Osteoblast (primary cell): ENCODE measurements around the gene CD79B. TPM values are rescaled to one million over a fixed set of nuclear protein-coding genes. Genes with fewer than 3 reads are reported as not detected.

Experiments
- DNase-seq: peaks from one replicate; pipeline ENCODE4 v3.0.0; 2011; ENCODE audit warnings: low spot score, mixed read lengths; ENCODE audit not compliant: insufficient read length; ENCODE audit errors: missing footprints
- H2AFZ ChIP-seq: 2 replicates; pipeline ENCODE4 v1.6.0; 2011; ENCODE audit warnings: mild to moderate bottlenecking, low read length
- H3K27ac ChIP-seq: 2 replicates; pipeline ENCODE4 v1.5.1; 2011; ENCODE audit warnings: mild to moderate bottlenecking, low read depth, low read length, moderate library complexity
- H3K27me3 ChIP-seq: 2 replicates; pipeline ENCODE4 v1.6.0; 2012; ENCODE audit warnings: mild to moderate bottlenecking, control low read depth, inconsistent platforms, low read length, moderate library complexity; ENCODE audit not compliant: insufficient read depth
- H3K36me3 ChIP-seq: 2 replicates; pipeline ENCODE4 v1.5.1; 2011; ENCODE audit warnings: mild to moderate bottlenecking, low read length, control low read depth, moderate library complexity; ENCODE audit not compliant: insufficient read depth
- H3K4me1 ChIP-seq: 2 replicates; pipeline ENCODE4 v1.5.1; 2011; ENCODE audit warnings: mild to moderate bottlenecking, low read length, control low read depth, moderate library complexity; ENCODE audit not compliant: insufficient read depth
- H3K4me2 ChIP-seq: 2 replicates; pipeline ENCODE4 v1.6.0; 2011; ENCODE audit warnings: mild to moderate bottlenecking, low read length; ENCODE audit not compliant: insufficient read depth
- H3K4me3 ChIP-seq: fragments of 200-600 bp; sonication (generic); 3 replicates; pipeline ENCODE4 v1.5.1; 2012; ENCODE audit warnings: mild to moderate bottlenecking, low read length, inconsistent platforms; ENCODE audit not compliant: insufficient read depth
- H3K79me2 ChIP-seq: 2 replicates; pipeline ENCODE4 v1.6.0; 2012; ENCODE audit warnings: mild to moderate bottlenecking, low read length, control low read depth, inconsistent platforms; ENCODE audit not compliant: insufficient read depth
- H3K9me3 ChIP-seq: 2 replicates; pipeline ENCODE4 v1.5.1; 2011; ENCODE audit warnings: low read depth, low read length, control low read depth
- H4K20me1 ChIP-seq: 2 replicates; pipeline ENCODE4 v1.6.0; 2012; ENCODE audit warnings: mild to moderate bottlenecking, low read length, control low read depth; ENCODE audit not compliant: insufficient read depth
- total RNA-seq: library from RNA; depleted of rRNA; stranded (reverse); fragments of >200 nt; gene quantifications from 2 replicates; pipeline ENCODE4 v1.2.3, GENCODE V29; 2012
- TF ChIP-seq, protein P1 (sequence below): IDR thresholded peaks from 2 replicates; pipeline ENCODE4 v1.5.1; 2011; ENCODE audit warnings: mild to moderate bottlenecking, low read depth, low read length, moderate library complexity; ENCODE audit errors: extremely low read depth

The CD79B gene
- total RNA-seq, 1 donor = 0.36 TPM

DNA sequence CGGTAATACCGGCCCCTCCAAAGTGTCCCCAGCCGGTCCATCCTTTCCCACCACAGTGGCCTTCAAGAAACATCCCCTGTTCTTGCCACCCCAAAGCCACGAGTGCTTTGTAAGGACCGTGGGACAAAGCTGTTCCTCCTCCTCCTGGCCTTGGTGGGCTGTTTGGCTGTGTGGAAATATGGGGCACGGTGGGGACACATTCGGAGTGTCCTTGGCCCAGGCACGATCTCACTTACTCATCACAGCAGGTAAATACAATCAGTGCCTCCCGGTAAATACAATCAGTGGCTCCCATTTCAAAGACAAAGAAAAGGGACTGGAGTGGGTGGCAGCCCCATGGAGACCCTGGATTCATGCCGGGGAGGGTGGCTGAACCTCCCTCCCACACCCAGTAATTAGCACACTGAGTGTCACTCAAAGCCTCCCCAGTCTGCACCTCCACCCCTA is 30.2 kb upstream of the CD79B start:
- Histone ChIP-seq H3K79me2 (no peaks in the 10 kb centered on the region), H3K36me3 (no peaks in the 10 kb centered on the region), H2AFZ (no peak overlapping the region)

DNA sequence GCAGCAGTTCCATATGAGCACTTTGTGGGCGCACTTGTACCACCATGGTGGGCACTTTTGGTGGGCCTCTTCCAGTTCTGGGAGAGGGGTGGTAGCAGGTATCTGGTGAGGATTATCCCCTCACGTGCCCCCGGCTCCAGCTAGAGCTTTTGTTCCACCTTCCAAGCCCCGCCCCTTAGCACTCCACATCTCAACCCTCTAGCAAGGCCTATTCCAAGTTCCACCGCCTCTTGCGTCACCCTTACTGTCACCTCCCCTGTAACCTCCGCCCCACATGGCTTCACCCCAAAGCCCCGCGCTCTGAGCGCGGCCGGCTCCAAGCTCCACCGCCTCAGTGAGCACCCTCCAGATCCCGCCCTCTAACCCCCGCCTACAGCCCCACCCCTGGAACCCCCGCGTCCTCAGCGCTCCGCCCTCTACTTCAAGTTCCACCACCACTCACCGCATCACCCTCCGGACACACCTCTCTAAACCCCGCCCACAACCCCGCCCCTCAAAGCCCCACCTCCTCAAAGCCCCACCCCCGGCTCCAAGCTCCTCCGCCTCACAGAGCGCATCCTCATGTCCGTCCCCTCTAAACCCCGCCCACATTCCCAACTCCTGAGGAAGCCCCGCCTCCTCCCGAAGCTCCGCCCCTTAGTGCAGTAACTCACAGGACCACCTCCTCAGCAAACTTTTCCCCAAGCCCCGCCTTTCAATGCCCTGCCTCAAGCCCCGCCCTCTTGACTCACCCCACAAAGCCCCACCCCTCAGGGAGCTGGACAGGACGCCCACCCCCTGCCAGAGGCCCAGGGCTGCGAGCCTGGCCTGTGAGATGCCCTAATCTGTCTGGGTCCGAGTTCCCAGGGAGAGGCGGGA is 29.5 kb upstream of the CD79B start:
- Histone ChIP-seq H3K4me2 (no peak overlapping the region), H3K4me3 (no peak overlapping the region), H4K20me1 (no peaks in the 10 kb centered on the region)

More for the DNA sequence above, 30.2 kb upstream of the CD79B start:
- H3K4me2 ChIP-seq = no peak overlapping the region
- no peaks in the 10 kb centered on the region for H4K20me1 ChIP-seq
- no peak for DNase-seq
- no peak overlapping the region for H3K27ac ChIP-seq
- H3K9me3 ChIP-seq = no peaks in the 10 kb centered on the region
- H3K4me3 ChIP-seq = no peak overlapping the region
- no peaks in the 10 kb centered on the region for H3K4me1 ChIP-seq
- TF ChIP-seq, protein P1, sequence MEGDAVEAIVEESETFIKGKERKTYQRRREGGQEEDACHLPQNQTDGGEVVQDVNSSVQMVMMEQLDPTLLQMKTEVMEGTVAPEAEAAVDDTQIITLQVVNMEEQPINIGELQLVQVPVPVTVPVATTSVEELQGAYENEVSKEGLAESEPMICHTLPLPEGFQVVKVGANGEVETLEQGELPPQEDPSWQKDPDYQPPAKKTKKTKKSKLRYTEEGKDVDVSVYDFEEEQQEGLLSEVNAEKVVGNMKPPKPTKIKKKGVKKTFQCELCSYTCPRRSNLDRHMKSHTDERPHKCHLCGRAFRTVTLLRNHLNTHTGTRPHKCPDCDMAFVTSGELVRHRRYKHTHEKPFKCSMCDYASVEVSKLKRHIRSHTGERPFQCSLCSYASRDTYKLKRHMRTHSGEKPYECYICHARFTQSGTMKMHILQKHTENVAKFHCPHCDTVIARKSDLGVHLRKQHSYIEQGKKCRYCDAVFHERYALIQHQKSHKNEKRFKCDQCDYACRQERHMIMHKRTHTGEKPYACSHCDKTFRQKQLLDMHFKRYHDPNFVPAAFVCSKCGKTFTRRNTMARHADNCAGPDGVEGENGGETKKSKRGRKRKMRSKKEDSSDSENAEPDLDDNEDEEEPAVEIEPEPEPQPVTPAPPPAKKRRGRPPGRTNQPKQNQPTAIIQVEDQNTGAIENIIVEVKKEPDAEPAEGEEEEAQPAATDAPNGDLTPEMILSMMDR = no peak
- no peaks in the 10 kb centered on the region for H3K27me3 ChIP-seq

DNA sequence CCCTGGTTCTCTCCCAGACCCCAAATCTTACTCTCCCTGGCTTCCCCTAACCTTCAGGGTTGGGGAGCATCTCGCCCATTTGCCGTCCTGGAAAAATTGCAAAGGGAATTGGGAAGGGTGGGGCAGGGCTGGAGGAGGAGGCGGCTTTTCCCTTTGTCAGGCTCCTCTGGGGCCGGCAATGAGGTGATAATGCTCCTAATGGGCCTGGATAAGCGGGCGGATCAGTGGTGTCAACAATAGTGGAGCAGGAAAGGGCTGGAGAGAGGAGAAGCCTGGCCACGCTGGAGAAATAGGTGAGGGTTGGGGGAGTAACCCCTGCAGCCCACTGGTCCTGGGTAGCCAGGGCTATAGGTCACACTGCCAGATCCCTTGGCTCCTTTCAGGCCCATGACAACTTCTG is 28.3 kb upstream of the CD79B start:
- no peak overlapping the region for H3K4me2 ChIP-seq
- TF ChIP-seq, protein P1 = no peak
- H4K20me1 ChIP-seq = no peaks in the 10 kb centered on the region
- H3K4me3 ChIP-seq = no peak overlapping the region
- H3K27ac ChIP-seq = no peak overlapping the region
- no peaks in the 10 kb centered on the region for H3K27me3 ChIP-seq
- H2AFZ ChIP-seq = no peak overlapping the region
- no peaks in the 10 kb centered on the region for H3K9me3 ChIP-seq
- H3K79me2 ChIP-seq = no peaks in the 10 kb centered on the region
- DNase-seq = no peak
- no peaks in the 10 kb centered on the region for H3K36me3 ChIP-seq
- no peaks in the 10 kb centered on the region for H3K4me1 ChIP-seq

More for the DNA sequence above, 29.5 kb upstream of the CD79B start:
- H3K79me2 ChIP-seq = no peaks in the 10 kb centered on the region
- no peak overlapping the region for H2AFZ ChIP-seq
- TF ChIP-seq, protein P1 = no peak
- no peaks in the 10 kb centered on the region for H3K9me3 ChIP-seq
- no peaks in the 10 kb centered on the region for H3K4me1 ChIP-seq
- peak; percentile 89 for DNase-seq
- no peak overlapping the region for H3K27ac ChIP-seq
- no peaks in the 10 kb centered on the region for H3K36me3 ChIP-seq
- no peaks in the 10 kb centered on the region for H3K27me3 ChIP-seq

DNA sequence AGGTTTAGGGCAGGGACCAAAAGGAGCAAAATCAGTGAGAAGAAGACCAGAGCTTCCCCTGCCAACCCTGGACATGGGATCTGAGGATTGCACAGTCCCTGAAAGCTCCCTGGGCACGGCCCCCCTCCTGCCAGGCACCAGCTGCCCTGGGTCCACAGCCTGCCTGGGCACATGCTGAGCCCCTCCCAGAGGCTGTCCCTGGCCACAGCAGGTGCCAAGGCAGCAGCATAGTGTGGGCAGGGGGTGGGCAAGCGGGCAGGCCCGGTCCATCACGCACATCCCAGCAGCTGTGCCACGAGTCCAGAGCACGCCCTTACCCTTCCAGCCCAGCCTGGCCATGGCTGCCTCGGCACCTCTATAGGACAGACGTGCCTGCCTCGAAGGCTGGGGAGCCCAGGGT is 27.9 kb upstream of the CD79B start:
- DNase-seq = peak; percentile 51
- Histone ChIP-seq H4K20me1 (no peaks in the 10 kb centered on the region), H2AFZ (no peak overlapping the region), H3K79me2 (no peaks in the 10 kb centered on the region), H3K36me3 (no peaks in the 10 kb centered on the region), H3K4me1 (no peaks in the 10 kb centered on the region), H3K27ac (no peak overlapping the region), H3K4me2 (no peak overlapping the region), H3K4me3 (no peak overlapping the region), H3K27me3 (no peaks in the 10 kb centered on the region), H3K9me3 (no peaks in the 10 kb centered on the region)
- TF ChIP-seq, protein P1 = no peak
